IMR-90 (cell line): ENCODE results near the gene OVCA2. TPM values are rescaled to one million over a fixed set of nuclear protein-coding genes. Genes with fewer than 3 reads are reported as not detected.

Experiments
- ATAC-seq: fragments of 200-7000 bp; cut with Tn5 transposase; 2 replicates; pipeline ENCODE4 v1.9.1; 2020; ENCODE audit warnings: low read depth, mild to moderate bottlenecking, moderate library complexity
- BruUV-seq: library from RNA; stranded (reverse); fragments of 400-500 nt; replicated peaks from 2 replicates; lab custom pipeline; 2021; lab: Mats Ljungman, UMichigan
- CTCF ChIA-PET: fragments of 300-600 bp; formaldehyde crosslinking; extraction: SDS; loops from one replicate; lab custom pipeline; 2021; ENCODE audit warnings: antibody characterized with exemption; lab: Yijun Ruan, JAX
- POLR2A ChIA-PET: fragments of 300-600 bp; sonication (Branson Sonifier 250); formaldehyde crosslinking; loops from one replicate; lab custom pipeline; 2022; ENCODE audit warnings: antibody characterized with exemption; ENCODE audit not compliant: unreplicated experiment; lab: Charles Lee
- DNase-seq: peaks from one replicate; pipeline ENCODE4 v3.0.0; 2013
- H2AFZ ChIP-seq: replicated peaks from 2 replicates; pipeline ENCODE3; 2013; ENCODE audit warnings: low read length, mild to moderate bottlenecking; ENCODE audit not compliant: poor library complexity
- H2AK5ac ChIP-seq: 2 replicates; pipeline ENCODE4 v1.6.1; 2013; ENCODE audit warnings: low read depth, low read length, inconsistent platforms
- H2AK9ac ChIP-seq: replicated peaks from 2 replicates; pipeline ENCODE3; 2013; ENCODE audit warnings: mild to moderate bottlenecking, low read depth, low read length, moderate library complexity; ENCODE audit not compliant: poor library complexity
- H2BK120ac ChIP-seq: 2 replicates; pipeline ENCODE4 v1.6.1; 2013; ENCODE audit warnings: low read depth, low read length, inconsistent platforms
- H2BK15ac ChIP-seq: 3 replicates; pipeline ENCODE4 v1.6.1; 2013; ENCODE audit warnings: low read depth, low read length, inconsistent platforms
- H2BK20ac ChIP-seq: 2 replicates; pipeline ENCODE4 v1.6.1; 2013; ENCODE audit warnings: low read depth, mild to moderate bottlenecking, inconsistent platforms, low read length, moderate library complexity
- H2BK5ac ChIP-seq: 2 replicates; pipeline ENCODE4 v1.6.1; 2013; ENCODE audit warnings: mild to moderate bottlenecking, low read depth, low read length, inconsistent platforms; ENCODE audit not compliant: poor library complexity, severe bottlenecking
- H3K14ac ChIP-seq: replicated peaks from 2 replicates; pipeline ENCODE4 v1.6.1; 2013; ENCODE audit warnings: low read depth, low read length, inconsistent platforms
- H3K18ac ChIP-seq: 2 replicates; pipeline ENCODE4 v1.6.1; 2013; ENCODE audit warnings: low read depth, low read length, control low read depth
- H3K23ac ChIP-seq: 2 replicates; pipeline ENCODE4 v1.6.1; 2013; ENCODE audit warnings: low read depth, low read length, inconsistent platforms
- H3K27ac ChIP-seq: 2 replicates; pipeline ENCODE4 v1.5.1; 2013; ENCODE audit warnings: mild to moderate bottlenecking, control low read depth, low read length; ENCODE audit not compliant: insufficient read depth
- H3K27me3 ChIP-seq: 2 replicates; pipeline ENCODE4 v1.6.1; 2013; ENCODE audit warnings: low read length; ENCODE audit not compliant: control insufficient read depth, insufficient read depth
- H3K36me3 ChIP-seq: 2 replicates; pipeline ENCODE4 v1.6.1; 2013; ENCODE audit warnings: low read length, mixed read lengths; ENCODE audit not compliant: control insufficient read depth, insufficient read depth
- H3K4ac ChIP-seq: 2 replicates; pipeline ENCODE4 v1.6.1; 2013; ENCODE audit warnings: low read depth, low read length, inconsistent platforms
- H3K4me1 ChIP-seq: 2 replicates; pipeline ENCODE4 v1.6.1; 2013; ENCODE audit warnings: low read length, mixed read lengths; ENCODE audit not compliant: control insufficient read depth, insufficient read depth
- H3K4me2 ChIP-seq: 2 replicates; pipeline ENCODE4 v1.6.1; 2013; ENCODE audit warnings: low read depth, mild to moderate bottlenecking, control low read depth, low read length, moderate library complexity
- H3K4me3 ChIP-seq: 2 replicates; pipeline ENCODE4 v1.5.1; 2013; ENCODE audit warnings: low read depth, mild to moderate bottlenecking, control low read depth, low read length, moderate library complexity; ENCODE audit not compliant: insufficient read depth
- H3K56ac ChIP-seq: 2 replicates; pipeline ENCODE4 v1.6.1; 2013; ENCODE audit warnings: low read length, inconsistent platforms; ENCODE audit not compliant: insufficient read depth; ENCODE audit errors: extremely low read depth
- H3K79me1 ChIP-seq, 2 experiments: 2 replicates each; pipeline ENCODE4 v1.6.1; 2013; ENCODE audit warnings: low read length in 2 of 2, inconsistent platforms in 1 of 2, low read depth in 1 of 2
- H3K9ac ChIP-seq: 2 replicates; pipeline ENCODE4 v1.6.1; 2013; ENCODE audit warnings: low read depth, low read length, control low read depth
- H3K9me1 ChIP-seq: 2 replicates; pipeline ENCODE4 v1.6.1; 2013; ENCODE audit warnings: low read length, inconsistent platforms; ENCODE audit not compliant: insufficient read depth
- H3K9me3 ChIP-seq: 2 replicates; pipeline ENCODE4 v1.6.1; 2013; ENCODE audit warnings: low read length; ENCODE audit not compliant: control insufficient read depth, insufficient read depth
- H4K20me1 ChIP-seq: 2 replicates; pipeline ENCODE4 v1.6.1; 2013; ENCODE audit warnings: low read length, inconsistent platforms; ENCODE audit not compliant: insufficient read depth
- H4K5ac ChIP-seq: 2 replicates; pipeline ENCODE4 v1.6.1; 2013; ENCODE audit warnings: mild to moderate bottlenecking, low read depth, low read length, control low read depth
- H4K8ac ChIP-seq, 2 experiments: 2 replicates each; pipeline ENCODE4 v1.6.1; 2013; ENCODE audit warnings: low read depth in 2 of 2, low read length in 2 of 2, control low read depth in 1 of 2, inconsistent platforms in 1 of 2
- H4K91ac ChIP-seq: 2 replicates; pipeline ENCODE4 v1.6.1; 2013; ENCODE audit warnings: low read depth, low read length, inconsistent platforms; ENCODE audit not compliant: insufficient read depth
- FOS ChIP-seq: fragments of 150-350 bp; IDR thresholded peaks from 2 replicates; pipeline ENCODE4 v1.6.1; 2016; ENCODE audit warnings: low read depth, low read length
- NFE2L2 ChIP-seq: fragments of 150-350 bp; IDR thresholded peaks from 2 replicates; pipeline ENCODE4 v1.6.1; 2016; ENCODE audit warnings: low read depth, mild to moderate bottlenecking, low read length
- RFX5 ChIP-seq: IDR thresholded peaks from 2 replicates; pipeline ENCODE4 v1.8.0; 2012; ENCODE audit warnings: low read depth, mild to moderate bottlenecking, low read length, moderate library complexity
- USF2 ChIP-seq: fragments of 150-350 bp; IDR thresholded peaks from 2 replicates; pipeline ENCODE4 v1.6.1; 2017; ENCODE audit warnings: mild to moderate bottlenecking, antibody characterized with exemption, low read length, low read depth
- WGBS, 2 experiments: methylation state at CpG; one replicate each; pipeline versions ENCODE4 v1.1.5 to v1.1.7; 2013; ENCODE audit warnings: missing lambda C conversion rate in 2 of 2; ENCODE audit not compliant: insufficient read length in 1 of 2; ENCODE audit errors: extremely low coverage in 2 of 2; 5-methylcytosine and 5-hydroxymethylcytosine counted together
- dilution Hi-C: fragments of 300-500 bp; cut with HindIII; formaldehyde crosslinking; loops from one replicate; pipeline ENCODE4 v1.14.3; 2018; ENCODE audit warnings: low sequenced_read_pairs; ENCODE audit not compliant: unreplicated experiment
- in situ Hi-C: fragments of 300-500 bp; cut with MboI; formaldehyde crosslinking; loops from 3 replicates; pipeline ENCODE4 v1.14.3; 2019; ENCODE audit warnings: low sequenced_read_pairs, inconsistent platforms, mixed read lengths
- intact Hi-C: fragments of 100-400 bp; cut with micrococcal nuclease; formaldehyde crosslinking; loops from 2 replicates; pipeline ENCODE4 v1.10.0; 2022
- polyA plus RNA-seq, 3 experiments: library from polyadenylated mRNA; depleted of rRNA; stranded (reverse); fragments of >200 nt; gene quantifications; 2 replicates each; pipeline ENCODE4 v1.2.3, GENCODE V29; 2012; ENCODE audit warnings: low replicate concordance in 1 of 3
- total RNA-seq: library from RNA; depleted of rRNA; stranded (reverse); fragments of >200 nt; gene quantifications from 2 replicates; pipeline ENCODE4 v1.2.3, GENCODE V29; 2012

The OVCA2 gene
- total and polyA plus RNA-seq, 2 of the 4 experiments (the other 2 are of a cell fraction), result 38.7 to 46.9 TPM

GRCh38 chr17:2025622-2026309, 16.1 kb upstream of the OVCA2 start (continued):
- TF ChIP-seq USF2 (no peak), FOS (no peak)

- Histone ChIP-seq H3K36me3 (no peaks in the 10 kb centered on the region), H3K9me1 (peaks cover 10% of the 10 kb centered on the region; the same call in 1 of the 2 replicates), H3K27ac (no peak overlapping the region), H3K9me3 (no peaks in the 10 kb centered on the region), H3K23ac (no peak overlapping the region), H2AK5ac (no peak overlapping the region), H2BK5ac (no peak overlapping the region), H3K18ac (no peak overlapping the region), H3K27me3 (peaks cover 39% of the 10 kb centered on the region), H3K4me1 (peaks cover 5% of the 10 kb centered on the region), H3K4ac (no peak overlapping the region), H3K4me2 (no peak overlapping the region), H2AFZ (peak overlapping the region; percentile 48), H2AK9ac (peak overlapping the region; percentile 65), H3K9ac (no peak overlapping the region), H2BK20ac (no peak overlapping the region), H2BK120ac (no peak overlapping the region), H4K20me1 (peaks cover 3% of the 10 kb centered on the region; the same call in 1 of the 2 replicates), H4K91ac (no peak overlapping the region), H3K4me3 (no peak overlapping the region), H3K14ac (no peak overlapping the region), H3K56ac (no peak overlapping the region), H4K5ac (no peak overlapping the region), H4K8ac (no peak overlapping the region), H2BK15ac (no peak overlapping the region), H3K79me1 (peaks cover 12 to 25% of the 10 kb centered on the region in 2 experiments)
- in situ Hi-C loops, result loop anchor here (5.0 to 25.0 kb wide), 2 partner anchors 115 to 315 kb away; partner anchors contain the start of genes TLCD2 and WDR81
- dilution Hi-C loops, result no loop called here
- CTCF ChIA-PET, result interaction anchor here (1.3 kb wide), 1 partner anchor 119 kb away, joined by 5 read pairs; no protein-coding TSS in a partner anchor
- ATAC-seq (no peak), DNase-seq (no peak)
- intact Hi-C loops, result no loop called here
- POLR2A ChIA-PET, result no interaction called here
- BruUV-seq, result no TSS peak
- TF ChIP-seq NFE2L2 (no peak), RFX5 (no peak), FOS (no peak)
- WGBS, 2 experiments, result 0% methylated on average over 1 of the region's 11 CpGs; no CpG with 5 or more reads in 1 of the 2 experiments
Observed at GRCh38 chr17:2027528-2028233, 14.1 kb upstream of the OVCA2 start.
